Hematopoietic multipotent progenitor cell treated with erythropoietin and hydrocortisone succinate and interleukin-3 and kit ligand, for 4 days (in vitro differentiated cells): ENCODE results near the gene TXNDC5.
"Not testable (repeated sequence)": the region's sequence is repeated elsewhere in the genome, so short reads cannot be mapped to it uniquely, and the experiment has no call there.

Experiments used
- DNase-seq: peaks from one replicate; pipeline ENCODE4 v3.0.0-alpha.2; 2015

Gene TXNDC5

DNA sequence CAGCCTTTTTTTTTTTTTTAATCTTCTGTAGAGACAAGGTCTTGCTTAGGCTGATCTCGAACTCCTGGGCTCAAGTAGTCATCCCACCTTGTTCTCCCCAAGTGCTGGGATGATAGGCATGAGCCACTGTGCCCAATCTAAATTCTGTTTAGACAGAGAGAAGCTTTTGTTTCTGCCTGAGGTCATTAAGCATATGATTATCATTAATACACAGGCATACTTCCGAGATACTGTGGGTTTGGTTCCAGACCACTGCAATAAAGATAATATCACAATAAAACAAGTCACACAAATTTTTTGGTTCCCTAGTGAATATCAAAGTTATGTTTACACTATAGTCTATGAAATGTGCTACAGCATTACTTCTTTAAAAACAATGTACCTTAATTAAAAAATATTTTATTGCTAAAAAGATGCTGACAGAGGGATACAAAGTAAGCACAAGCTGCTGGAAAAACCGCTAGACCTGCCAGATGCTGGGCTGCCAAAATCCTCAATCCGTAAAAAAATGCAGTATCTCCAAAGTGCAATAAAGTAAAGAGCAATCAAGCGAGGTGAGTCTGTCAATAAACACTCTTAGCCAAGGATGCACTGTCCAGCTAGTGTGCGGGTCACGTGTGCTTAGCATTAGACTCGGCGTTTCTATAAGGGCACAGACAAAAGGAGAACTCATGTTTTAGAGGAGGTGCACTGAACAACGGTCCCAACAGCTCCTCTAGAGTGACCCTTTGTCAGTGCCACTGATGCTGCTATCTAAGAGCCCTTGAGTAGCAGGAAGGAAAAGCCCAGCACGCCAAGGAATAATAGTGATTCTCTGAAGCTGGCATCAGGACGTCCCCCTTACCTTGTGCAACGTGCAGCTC lies 16.1 kb downstream of the TXNDC5 start:
- DNase-seq = peak; percentile 85

DNA sequence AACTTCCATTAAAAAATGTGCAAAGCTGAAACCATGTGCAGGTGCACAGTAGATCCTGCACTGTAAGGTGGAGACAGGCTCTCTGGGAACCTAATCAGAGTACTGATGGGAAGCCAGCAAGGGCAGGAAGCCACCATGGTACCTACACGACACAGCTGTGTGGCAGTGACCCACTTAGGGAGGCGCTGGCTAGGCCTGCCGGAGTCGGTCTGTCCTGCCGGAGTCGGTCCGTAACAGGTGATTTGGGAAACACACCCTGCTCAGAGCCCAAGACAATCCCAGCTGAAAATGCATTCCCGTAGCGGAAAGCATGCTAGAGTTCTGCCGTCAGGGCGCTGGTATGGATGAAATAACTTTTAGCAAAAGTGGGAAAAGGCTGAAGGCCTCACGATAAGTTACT lies 17.2 kb downstream of the TXNDC5 start:
- DNase-seq = no peak

DNA sequence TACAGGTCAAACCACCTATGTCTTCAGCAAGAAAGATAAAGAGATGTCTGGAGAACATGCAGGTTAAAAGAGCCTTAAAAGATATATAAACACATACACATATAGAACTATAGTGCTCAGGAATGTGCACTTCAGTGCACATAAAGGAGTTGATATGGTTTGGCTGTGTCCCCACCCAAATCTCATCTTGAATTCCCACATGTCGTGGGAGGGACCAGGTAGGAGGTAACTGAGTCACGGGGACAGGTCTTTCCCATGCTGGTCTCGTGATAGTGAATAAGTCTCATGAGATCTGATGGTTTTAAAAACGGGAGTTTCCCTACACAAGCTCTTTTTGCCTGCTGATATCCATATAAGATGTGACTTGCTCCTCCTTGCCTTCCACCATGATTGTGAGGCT lies 18.2 kb downstream of the TXNDC5 start:
- not testable (repeated sequence) for DNase-seq

DNA sequence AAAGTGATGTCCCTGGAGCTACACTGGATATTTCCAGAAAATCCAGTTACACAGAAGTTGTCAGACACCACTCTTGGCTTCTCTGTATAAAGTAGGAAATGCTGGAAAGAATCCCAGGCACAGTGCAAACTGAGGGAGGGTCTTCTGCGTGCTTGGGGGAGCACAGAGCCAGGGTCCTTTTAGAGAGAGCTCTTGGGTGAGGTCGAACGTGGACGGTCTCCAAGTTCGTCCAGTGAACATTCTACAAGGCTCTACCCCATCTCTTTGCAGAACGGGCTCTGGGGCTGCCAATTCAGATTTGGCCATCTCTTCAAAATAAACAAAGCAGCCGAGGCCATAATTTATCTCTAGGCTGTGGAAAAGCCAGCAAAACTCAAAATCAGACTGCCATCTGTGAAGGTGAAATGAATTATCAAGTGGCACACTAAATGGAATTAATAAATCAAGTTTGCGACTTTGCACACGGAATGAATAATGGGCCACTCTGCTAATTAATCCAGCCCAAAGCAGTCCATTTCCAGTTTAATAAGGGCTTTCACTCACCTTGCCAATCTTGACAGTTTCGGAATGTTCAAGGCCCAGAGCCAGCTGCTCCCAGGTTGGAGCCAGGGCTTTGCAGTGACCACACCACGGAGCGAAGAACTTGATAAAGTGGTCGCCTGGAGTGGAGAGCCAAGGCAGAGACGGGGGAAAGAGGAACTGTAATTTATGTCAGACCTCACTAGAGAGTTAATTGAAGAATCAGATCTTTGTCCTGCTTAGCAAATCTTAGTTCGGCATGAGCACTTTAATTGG lies 19.3 kb downstream of the TXNDC5 start:
- no peak for DNase-seq

DNA sequence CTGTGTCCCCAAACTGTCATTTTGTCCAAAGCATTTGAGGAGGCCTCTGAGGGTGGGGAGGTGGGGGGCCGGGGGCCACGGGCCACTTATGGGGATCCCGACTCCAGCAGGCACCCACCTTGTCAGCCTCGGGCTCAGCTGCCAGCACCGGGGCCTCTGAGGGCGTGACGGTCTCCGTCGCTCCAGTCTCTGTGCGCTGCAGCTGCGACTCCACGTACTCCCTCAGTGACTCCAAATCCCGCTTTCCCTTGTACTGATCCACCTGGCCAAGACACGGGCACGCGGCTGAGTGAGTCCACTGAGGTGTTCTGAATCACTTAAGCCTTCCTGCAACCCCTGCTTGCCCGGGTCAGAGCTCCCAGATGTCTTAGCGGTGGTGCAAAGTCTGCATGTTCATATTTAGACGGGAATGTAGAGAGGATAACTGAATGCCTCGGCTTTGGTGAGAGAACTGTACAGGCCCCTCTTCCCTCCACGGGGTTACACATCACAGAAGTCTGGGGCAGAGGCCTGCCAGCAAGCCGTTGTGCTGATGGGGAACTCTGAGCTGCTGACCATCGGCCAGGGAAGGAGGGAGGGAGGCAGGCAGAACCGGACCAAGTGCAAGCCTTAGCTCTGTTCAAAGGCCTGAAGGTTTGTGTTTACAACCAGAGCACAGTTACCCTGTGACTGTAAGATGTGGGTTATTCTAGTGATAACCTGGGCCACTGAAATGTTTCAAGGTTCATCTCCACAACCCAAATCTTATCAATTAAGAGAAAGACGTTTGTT lies 21.8 kb downstream of the TXNDC5 start:
- no peak for DNase-seq

DNA sequence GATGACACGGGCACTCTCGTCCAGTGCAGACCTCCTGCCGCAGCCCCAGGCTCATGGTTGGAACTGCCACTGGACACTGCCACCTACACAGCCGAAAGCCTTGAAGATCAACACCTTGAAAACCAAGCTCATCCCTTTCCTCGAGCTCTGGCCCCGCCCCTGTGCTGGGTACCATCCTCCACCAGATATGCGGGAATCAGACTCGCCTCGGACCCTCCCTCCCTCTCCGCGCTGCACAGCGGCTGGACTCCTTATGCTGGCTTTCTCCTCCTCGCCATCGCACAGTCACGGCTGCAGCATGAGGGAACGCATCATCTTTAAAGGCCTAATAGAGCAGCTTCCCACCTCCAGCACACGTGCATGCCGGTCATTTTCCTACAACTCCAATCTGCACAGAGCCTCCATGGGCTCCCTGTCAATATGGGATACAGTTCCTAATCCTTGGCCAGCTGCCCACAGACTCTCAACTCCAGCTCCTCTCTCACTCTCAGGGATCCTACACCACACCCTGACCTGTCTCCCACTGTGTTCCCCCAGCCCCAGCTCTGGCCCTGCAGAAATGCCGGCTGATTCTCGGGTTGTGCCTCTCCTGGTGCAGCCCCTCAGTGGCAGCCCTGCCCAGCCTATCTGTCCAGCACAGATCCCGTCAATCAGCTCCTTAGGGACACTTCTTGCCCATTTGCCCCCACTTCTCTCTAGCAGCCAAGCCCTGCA lies 23.2 kb downstream of the TXNDC5 start:
- DNase-seq = no peak

DNA sequence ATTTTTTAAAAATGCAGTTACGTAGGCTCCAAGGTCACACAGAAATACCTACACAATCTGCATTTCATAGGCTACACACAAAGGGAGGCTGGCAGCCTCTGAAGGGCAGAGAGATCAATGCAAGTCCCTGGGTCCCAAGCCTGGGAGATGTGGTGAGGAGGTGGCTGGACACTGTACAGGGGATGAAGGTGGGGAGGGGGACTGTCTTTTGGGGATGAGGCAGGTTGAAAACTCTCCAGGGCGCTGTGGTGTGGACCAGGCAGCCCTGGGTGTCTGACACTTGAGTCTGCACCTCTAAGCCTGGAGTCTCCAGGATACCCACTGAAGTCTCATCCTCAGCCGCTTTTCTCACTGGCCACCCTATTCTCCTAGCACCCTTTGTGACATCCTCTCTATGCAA lies 24.5 kb downstream of the TXNDC5 start:
- DNase-seq = no peak

DNA sequence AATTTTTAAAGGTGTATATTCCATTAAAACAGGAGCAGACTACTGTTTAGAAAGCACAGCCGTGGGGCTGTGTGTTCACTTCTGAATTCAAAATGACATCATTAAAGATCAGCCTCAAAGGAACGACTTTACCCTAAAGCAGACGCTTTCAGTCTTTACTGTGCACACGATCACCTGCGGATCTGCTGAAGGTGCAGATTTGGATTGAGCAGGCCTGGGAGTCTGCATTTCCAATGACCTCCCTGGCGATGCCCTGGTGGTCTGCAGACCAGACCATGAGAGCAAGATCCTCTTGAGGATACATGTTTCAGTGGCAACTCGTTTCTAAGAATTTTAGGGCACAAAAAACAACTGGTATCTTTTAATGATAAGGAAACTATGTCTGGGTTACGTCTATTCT lies 27.2 kb downstream of the TXNDC5 start:
- no peak for DNase-seq

DNA sequence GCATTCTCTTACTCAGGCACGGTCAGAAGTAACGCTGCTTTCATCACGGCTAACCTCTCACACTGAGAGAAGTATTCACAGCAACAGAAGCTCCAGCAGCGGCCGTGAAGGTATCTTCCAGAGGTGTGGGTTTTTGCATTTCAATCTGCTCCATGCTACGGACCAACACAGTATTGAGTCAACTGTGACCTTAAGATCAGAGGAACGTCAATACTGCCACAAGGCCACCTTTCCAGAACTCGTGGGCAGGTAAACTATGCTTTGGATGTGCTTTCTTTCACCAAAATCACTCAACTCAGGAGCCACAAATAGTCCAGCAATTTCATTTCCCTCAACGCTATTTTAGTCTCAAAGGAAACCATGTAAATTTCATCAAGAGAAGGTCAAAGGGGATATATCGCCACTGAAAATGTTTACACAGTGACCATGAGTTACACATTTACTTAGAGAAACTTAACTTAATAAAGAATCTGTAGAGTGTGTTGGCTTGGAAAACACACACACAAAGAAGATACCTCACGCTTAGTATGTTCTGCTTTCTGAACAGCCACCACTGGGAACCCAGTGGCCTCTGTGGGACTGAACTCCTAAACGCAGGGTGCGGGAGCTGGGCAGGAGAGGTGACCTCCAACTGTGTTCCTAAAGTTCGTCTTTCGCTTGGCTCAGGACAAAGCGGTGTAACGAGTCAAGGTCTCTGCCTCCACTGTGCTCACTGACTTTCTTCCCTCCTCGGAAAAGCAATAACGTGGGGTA lies 27.9 kb downstream of the TXNDC5 start:
- DNase-seq = no peak

DNA sequence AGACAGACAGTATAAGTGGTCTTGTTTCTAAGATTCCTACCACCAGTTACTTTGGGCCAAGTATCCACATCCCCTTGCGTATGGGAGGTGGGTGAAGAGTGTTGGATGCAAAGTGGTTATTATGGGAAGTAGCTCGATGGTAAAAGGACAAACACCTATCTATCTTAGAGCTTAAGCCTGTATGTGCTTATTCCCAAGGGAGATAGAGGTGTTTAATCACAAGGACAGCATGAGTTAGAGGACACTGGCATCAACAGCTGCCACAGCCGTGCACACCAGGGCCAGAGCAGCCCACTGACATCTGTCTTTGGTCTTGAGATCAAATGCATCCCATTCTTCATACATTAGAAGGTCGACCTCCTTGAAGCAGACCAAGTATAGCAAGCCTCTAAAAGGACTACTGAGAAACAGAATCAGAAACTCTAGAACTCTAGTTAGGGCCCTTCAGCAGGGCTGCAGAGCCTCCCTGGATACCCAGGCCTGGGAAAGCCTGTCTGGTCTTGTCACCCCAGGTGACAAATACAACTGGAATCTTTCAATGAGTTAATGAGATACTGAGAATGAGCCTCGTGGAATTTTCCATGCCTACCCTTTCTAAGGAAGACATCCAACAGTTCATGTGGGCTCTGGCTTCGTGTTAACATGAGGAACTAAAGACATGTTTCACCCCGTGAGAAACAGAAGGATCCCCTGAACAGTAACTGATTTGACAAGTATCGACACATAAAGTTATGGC lies 28.7 kb downstream of the TXNDC5 start:
- DNase-seq = no peak

DNA sequence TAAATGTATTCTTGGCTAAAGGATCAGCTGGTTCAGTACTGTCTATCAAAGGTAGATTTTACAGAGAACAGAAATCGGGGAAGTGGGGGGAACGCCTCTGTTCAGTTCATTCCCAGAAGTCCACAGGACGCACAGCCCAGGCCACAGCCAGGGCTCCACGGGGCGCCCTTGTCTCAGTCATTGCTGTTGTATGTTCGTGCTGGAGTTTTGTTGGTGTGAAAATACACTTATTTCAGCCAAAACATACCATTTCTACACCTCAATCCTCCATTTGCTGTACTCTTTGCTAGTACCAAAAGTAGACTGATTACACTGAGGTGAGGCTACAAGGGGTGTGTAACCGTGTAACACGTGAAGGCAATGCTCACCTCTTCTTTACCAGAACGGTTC lies 29.9 kb downstream of the TXNDC5 start:
- DNase-seq = no peak

DNA sequence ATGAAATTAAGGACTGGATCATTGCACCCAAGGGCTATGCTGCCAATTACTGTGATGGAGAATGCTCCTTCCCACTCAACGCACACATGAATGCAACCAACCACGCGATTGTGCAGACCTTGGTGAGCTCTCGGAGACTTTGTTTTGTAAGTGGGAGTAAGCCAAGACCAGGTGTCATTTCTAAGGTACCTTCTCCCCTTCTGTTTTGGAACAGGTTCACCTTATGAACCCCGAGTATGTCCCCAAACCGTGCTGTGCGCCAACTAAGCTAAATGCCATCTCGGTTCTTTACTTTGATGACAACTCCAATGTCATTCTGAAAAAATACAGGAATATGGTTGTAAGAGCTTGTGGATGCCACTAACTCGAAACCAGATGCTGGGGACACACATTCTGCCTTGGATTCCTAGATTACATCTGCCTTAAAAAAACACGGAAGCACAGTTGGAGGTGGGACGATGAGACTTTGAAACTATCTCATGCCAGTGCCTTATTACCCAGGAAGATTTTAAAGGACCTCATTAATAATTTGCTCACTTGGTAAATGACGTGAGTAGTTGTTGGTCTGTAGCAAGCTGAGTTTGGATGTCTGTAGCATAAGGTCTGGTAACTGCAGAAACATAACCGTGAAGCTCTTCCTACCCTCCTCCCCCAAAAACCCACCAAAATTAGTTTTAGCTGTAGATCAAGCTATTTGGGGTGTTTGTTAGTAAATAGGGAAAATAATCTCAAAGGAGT lies 30.4 kb downstream of the TXNDC5 start:
- DNase-seq = no peak

DNA sequence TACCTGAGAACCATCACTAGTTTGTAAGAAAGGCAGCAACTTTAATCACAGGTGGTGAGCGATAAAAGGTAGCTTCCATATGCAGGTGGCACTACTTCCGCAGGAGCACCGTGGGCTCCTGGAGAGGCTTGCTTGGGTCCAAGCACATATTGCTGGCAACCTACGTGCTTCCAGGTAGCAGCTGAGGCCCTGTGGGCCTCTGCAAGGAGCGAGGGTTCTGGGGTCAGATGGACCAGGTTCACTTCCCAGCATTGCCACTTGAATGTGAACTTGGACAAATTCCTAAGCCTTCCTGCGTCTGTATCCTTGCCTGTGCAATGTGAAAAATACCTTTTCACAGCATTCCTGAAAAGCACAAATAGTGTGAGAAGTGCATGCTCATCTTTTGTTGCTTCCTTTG lies 31.0 kb downstream of the TXNDC5 start:
- DNase-seq = no peak

DNA sequence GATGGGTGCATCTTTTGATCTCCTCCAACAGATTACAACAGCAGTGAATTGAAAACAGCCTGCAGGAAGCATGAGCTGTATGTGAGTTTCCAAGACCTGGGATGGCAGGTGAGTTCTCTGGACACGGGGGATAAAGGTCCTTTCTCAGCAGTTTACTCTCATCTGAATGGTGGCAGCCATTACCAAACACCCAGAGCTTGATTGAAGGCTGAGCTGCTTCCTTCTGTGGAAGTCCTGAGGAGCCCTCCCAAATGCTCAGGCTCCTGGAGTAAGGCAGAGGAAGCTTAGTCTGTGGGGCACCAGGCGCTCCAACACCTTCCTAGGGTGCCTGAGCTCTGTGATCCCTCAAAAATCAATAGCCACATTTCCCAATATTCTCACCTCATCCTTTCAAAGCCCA lies 31.5 kb downstream of the TXNDC5 start:
- DNase-seq = no peak

DNA sequence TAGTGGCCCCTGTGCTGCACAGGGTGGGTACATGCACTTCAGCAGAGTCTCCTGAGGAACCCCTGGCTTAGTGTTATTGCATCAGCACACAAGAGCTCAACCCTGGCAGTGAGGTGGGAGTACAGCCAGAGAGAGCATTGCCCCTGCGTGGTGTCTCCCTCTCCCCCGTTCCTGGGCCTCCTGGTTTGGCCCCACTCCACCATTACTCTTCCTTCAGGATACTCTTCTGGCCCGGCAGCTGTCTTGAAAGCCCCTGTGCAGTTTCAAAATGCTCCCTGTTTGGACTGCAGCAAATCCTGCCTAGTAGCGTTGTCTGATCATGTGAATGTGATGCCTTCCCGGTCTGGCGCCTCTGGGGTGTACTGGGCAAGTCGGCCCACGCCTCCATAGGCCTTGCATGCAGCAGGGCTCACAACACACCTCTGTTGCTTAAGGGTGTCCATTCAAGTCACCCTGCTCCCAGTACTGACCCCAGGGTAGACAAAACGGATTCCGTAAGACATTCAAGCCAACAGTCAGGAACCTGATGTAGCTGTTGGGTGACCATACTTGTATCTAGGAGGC lies 32.1 kb downstream of the TXNDC5 start:
- DNase-seq = no peak

DNA sequence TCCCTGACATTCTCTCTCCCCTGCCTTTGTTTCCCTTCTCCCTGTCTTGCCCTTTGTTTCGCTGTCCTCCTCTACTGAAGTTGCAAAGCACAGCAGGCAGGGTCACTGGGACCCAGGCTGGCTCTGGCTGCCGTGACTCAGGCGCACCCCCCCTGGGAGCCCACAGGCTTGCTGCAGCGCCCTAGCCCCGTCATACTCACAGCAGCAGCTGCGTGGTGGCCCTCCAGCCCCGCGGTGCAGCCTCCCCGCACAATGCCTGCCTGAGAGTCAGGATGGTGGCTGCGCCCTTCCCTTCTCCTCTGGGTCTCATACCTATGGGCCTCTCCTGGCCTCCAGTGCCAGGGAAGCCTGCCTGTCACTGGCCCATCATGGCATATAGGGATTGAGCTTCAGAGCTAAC lies 41.7 kb downstream of the TXNDC5 start:
- DNase-seq = no peak

DNA sequence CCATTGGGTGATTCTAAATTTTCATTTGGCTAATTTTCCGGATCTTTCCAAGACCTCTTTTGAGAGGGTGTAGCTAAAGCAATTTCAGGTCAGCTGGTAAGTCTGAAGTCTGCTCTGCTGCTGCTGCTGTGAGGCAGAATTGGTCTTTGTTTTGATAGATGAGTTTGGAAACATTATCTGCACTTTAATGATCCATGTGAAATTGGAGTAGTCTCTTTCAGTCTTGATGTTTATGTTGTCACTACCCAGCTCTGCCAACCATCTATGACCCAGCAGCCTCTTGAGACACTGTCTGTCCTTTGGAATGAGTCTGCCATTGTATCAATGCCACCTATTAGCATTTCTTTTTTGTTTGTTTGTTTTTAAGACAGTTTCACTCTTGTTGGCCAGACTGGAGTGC lies 44.1 kb downstream of the TXNDC5 start:
- DNase-seq = no peak

DNA sequence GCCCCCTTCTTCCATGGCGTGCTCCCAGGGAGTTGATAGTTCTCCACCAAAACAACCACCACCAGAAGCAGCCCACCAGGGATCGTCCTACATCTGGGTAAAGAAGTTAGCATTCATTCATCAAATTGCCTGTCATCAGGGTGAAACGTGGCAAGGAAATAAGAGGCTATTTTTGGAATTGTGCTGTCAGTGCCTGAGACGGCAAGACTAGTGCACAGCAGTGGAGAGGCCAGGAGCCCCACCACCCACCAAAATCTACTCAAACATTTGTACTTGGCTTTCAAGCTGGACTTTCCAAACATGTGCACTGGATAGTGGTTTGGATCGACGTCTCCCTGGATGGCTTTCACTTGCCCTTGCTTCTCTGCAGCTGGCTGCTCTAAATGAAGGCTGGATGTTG lies 44.8 kb downstream of the TXNDC5 start:
- DNase-seq = no peak

DNA sequence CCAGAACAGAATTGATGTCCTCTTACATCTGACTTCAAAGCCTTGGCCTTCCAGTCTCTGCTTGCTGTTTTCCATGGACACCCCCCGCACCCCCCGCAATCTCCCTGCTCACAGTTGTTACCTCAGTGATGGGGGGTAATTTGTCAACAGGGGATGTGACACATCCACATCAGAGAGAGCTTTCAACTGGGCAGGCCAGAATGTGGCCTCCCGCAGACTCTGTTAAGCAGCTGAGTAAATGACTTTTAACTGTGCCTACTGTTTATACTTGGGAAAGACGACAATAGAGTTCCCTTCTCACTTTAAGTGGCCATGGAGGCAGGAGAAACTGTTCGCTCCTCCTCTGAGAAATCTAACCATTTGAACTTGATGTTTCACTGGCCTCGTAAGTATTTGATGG lies 51.0 kb downstream of the TXNDC5 start:
- DNase-seq = no peak

DNA sequence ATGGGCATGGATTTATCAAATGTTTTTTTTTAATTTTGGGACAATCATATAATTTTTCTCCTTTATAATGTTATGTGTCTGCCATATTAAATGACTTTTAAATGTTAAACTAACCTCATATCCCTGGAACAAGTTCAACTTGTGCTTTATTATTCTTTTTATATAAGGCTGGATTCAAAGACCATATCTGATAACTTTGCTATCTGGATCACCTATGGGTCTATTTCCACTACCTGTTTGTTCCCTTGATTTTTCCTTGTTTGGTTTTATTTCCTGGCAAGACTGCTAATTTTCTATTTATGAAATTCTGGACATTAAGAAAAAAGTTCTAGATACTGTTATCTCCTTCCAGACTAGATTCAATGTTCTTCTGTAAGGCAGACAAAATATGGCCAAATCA lies 58.8 kb downstream of the TXNDC5 start:
- no peak for DNase-seq
